ENCODE measurements around the gene UVRAG.

Gene UVRAG

GRCh38 chr11:75884321-75884720 is 69.3 kb downstream of the UVRAG start:
- DNase-seq = no peak

DNA sequence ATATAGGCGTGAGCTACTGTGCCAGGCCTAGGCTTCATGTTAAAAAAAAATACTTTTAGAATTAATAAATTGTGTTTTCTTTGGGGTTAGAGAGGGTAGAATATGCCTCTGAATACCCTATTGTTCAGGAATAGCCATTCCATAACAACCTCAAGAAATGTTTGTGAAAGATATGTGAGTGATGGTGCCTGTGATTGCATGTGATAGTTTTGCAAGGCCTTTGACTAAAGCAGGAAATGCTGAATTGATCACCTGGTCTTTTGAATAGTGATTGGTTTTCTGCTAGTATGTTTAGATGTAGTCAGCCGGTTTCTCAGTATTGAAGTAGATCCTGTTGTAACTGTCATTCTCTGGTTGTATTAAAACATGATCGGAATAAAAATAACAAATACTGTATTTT is 73.4 kb downstream of the UVRAG start:
- DNase-seq = no peak

- peak; percentile 64 to 81 (median 80) for DNase-seq
Measured at GRCh38 chr11:75891947-75892739, 77.1 kb downstream of the UVRAG start.

- peak; percentile 42 to 72 (median 70) for DNase-seq
Measured at GRCh38 chr11:75893251-75893650, 78.2 kb downstream of the UVRAG start.

DNA sequence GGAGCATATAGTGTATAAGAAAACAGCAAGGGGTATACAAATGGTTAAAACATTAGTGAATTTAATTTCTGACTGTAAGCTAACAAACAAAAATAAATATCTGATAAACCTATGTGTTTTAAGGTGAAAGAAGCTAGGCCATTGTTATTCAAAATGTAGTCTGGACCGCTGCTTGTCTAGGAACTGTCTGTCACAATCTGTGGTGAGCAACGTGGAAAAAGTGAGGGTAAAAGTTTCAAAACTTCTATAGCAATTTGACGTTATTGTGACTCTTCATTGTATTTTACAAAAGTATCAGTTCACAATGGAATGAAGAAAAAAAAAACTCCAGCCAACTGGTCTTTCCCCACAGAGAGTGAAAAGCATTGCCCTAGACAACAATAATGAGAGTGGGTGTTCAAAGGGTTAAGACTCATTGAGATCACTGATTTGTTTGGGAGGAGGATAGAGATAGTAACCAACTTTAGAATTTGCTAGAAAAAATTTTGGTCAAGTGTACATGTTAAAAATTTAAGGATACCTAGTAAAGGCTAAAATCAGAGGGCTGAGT is 79.1 kb downstream of the UVRAG start:
- DNase-seq = no peak

- DNase-seq = peak; percentile 49 to 81 (median 76)
Measured at GRCh38 chr11:75896843-75897419, 81.9 kb downstream of the UVRAG start.

GRCh38 chr11:75898871-75899270 is 83.9 kb downstream of the UVRAG start:
- DNase-seq = no peak

DNA sequence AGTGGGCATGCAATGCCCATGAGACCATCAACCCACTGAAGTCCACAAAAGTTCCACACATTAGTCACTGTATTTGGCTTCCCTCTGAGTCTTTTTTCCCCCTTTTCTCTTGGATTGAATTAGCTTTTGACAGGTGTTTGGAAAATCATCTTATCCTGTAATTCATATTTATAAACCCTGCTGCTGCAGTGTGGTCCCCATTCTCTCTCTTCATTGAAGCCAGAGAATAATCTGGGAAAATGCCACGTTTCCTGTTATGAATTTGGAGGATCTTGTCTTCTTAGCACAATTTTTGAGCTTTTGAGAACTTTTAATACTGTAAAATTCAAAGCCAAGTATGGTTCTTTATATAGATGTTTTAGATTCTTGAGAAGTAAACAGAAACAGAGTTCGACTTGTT is 84.8 kb downstream of the UVRAG start:
- DNase-seq = no peak

DNA sequence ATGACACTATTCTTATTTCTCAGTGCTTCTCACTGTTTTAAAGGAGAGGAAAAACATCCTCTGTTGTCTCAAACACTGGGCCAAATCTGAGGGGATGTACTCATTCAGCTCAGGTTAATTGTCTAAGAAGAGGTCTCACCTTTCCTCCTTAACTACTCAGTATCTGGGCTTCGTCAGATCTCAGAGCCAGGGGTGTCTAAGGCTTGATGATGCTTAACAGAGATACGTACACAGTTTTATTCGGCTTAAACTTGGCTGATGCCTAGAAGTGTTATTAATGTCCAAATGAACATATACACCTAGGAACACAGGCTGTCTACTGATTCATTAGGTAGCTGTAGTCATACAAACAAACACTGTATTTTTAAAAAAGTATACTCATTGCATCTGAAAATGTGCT is 85.8 kb downstream of the UVRAG start:
- no peak for DNase-seq

GRCh38 chr11:75902631-75903030 is 87.6 kb downstream of the UVRAG start:
- no peak for DNase-seq

- no peak for DNase-seq
Measured at GRCh38 chr11:75903276-75903675, 88.3 kb downstream of the UVRAG start.

GRCh38 chr11:75905434-75905833 is 90.4 kb downstream of the UVRAG start:
- no peak for DNase-seq

DNA sequence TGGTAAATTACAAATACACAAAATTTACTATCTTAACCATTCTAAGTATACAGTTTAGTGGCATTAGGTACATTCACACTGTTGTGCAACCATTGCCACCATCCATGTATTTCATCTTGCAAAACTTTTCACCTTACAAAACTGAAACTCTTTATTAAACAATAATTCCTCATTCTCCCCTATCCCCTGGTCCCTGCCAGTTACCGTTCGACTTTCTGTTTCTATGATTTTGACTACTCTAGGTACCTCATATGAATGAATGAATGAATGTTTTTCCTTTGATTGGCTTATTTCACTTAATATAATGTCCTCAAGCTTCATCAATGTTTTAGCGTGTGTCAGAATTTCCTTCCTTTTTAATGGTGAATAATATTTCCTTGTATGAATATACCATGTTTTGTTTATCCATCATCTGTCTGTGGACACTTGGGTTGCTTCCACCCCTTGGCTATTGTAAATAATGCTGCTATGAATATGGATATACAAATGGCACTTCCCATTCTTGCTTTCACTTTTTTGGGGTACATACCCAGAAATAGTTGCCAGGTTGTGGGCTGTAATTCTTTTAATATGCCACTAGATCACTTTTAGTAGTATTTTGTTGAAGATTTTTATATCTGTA is 93.0 kb downstream of the UVRAG start:
- DNase-seq = no peak

GRCh38 chr11:75910426-75911145 is 95.6 kb downstream of the UVRAG start:
- DNase-seq = no peak

GRCh38 chr11:75911459-75911858 is 96.4 kb downstream of the UVRAG start:
- DNase-seq = no peak

- DNase-seq = no peak
Measured at GRCh38 chr11:75913984-75914383, 99.0 kb downstream of the UVRAG start.

- no peak for DNase-seq
Measured at GRCh38 chr11:75916882-75917281, 101.9 kb downstream of the UVRAG start.

DNA sequence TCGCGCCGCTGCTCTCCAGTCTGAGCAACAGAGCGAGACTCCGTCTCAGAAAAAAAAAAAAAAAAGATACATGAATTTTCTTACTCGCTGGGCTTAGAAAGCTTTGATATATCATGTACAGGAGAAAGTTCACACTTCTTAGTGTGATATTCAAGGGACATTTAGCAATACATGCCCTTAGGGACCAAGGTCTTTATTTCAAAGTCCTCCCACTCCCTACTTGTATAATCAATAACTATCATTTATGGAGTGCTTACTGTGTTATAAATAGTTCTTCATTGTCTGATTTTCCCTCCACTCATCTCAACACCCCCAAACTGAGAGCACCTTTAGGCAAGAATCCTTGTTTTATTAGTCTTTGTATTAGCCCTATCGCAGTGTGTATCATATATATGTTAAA is 103.3 kb downstream of the UVRAG start:
- DNase-seq = no peak

DNA sequence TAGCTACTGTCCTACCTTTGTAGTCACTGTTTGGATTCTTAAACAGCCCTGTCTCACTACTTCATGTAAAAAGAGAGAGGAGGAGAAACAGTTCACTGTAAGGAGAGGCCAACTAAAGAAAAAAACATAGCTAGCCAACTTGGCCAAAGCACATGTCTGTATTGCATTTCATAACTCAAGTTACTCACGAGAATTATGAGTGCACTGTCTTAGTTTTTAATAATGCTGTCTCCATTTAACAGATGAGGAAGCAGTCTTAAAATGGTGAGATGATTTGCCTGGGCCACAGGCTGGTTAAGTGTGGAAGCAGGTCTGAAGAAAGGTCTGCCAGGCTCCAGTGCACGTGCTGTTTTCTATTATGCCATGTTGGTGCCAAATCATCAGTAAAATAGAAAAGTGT is 104.5 kb downstream of the UVRAG start:
- DNase-seq = peak in 1 of 3 donors; percentile 29

DNA sequence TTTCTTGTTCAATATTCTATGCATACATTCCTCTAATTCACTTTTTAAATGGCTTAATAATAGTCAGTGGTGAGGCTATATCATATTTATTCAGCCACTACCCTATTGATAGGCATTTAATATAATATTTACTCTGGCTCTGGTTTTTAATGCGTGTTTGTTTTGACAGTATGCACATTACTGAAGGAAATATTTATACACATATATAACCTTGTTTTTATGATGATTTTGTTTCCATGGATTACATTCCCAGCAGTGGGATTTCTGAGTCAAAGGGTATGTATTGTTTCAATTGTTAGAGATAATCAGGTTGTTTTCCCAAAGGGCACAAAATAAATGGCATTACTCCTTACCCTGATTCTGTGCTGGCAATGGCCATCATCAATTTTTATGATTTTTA is 105.8 kb downstream of the UVRAG start:
- DNase-seq = no peak

DNA sequence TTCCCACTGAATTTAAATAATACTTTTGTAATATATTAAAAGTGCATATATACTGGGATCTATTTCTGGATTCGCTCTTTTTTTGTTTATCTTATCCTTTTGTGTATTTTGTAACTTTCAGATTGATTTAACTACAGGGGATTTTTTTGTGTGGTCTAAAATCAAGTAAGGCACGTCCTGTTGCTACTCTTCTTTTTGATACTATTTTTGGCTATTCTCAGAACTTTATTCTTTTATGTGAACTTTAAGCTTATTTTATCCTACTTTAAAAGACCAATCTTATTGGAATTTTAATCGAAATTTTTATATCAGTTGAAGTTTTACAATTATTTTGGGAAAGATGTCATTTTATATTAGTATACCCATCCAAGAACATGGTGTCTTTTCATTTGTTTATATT is 106.8 kb downstream of the UVRAG start:
- no peak for DNase-seq

- no peak for DNase-seq
Measured at GRCh38 chr11:75924966-75925784, 110.2 kb downstream of the UVRAG start.

Measured in suppressor macrophage treated with lipopolysaccharide for 1 hour (primary cell).